Neural cell (in vitro differentiated cells): ENCODE data around the gene PCDH9. TPM values are rescaled to one million over a fixed set of nuclear protein-coding genes. Genes with fewer than 3 reads are reported as not detected.

Experiments used
- H2AFZ ChIP-seq: fragments of 200-600, 300-800 bp; sonication (generic), shearing (Covaris generic); 2 replicates; pipeline ENCODE4 v1.6.0; 2014; ENCODE audit warnings: low read depth, mild to moderate bottlenecking, antibody characterized with exemption, low read length, moderate library complexity
- H3F3A ChIP-seq: fragments of 200-600 bp; shearing (Covaris generic); 2 replicates; pipeline ENCODE4 v1.6.1; 2016; ENCODE audit warnings: mild to moderate bottlenecking, moderate library complexity, mixed read lengths, antibody characterized with exemption, low read length; ENCODE audit not compliant: insufficient read depth, poor library complexity, severe bottlenecking
- H3K27ac ChIP-seq: fragments of 200-600, 300-800 bp; sonication (generic), shearing (Covaris generic); 2 replicates; pipeline ENCODE4 v1.5.1; 2014; ENCODE audit warnings: mild to moderate bottlenecking, low read length, moderate library complexity
- H3K27me3 ChIP-seq: fragments of 300-800, 200-600 bp; sonication (generic), shearing (Covaris generic); 2 replicates; pipeline ENCODE4 v1.6.0; 2014; ENCODE audit warnings: mild to moderate bottlenecking, low read depth, low read length, moderate library complexity; ENCODE audit not compliant: insufficient read depth
- H3K36me3 ChIP-seq: fragments of 300-800, 200-600 bp; sonication (generic), shearing (Covaris generic); 2 replicates; pipeline ENCODE4 v1.5.1; 2014; ENCODE audit warnings: mild to moderate bottlenecking, antibody characterized with exemption, low read length, moderate library complexity; ENCODE audit not compliant: insufficient read depth
- H3K4me2 ChIP-seq: fragments of 300-800, 200-600 bp; sonication (generic), shearing (Covaris generic); 2 replicates; pipeline ENCODE4 v1.6.0; 2014; ENCODE audit warnings: mild to moderate bottlenecking, low read length
- H3K4me3 ChIP-seq: fragments of 300-800, 200-600 bp; sonication (generic), shearing (Covaris generic); 2 replicates; pipeline ENCODE4 v1.5.1; 2014; ENCODE audit warnings: mild to moderate bottlenecking, low read length, moderate library complexity
- H3K79me2 ChIP-seq: fragments of 200-600 bp; shearing (Covaris generic); replicated peaks from 2 replicates; pipeline ENCODE4 v1.6.0; 2014; ENCODE audit warnings: mild to moderate bottlenecking, low read length, moderate library complexity; ENCODE audit not compliant: insufficient read depth
- H3K9ac ChIP-seq: fragments of 300-800, 200-600 bp; sonication (generic), shearing (Covaris generic); 2 replicates; pipeline ENCODE4 v1.6.1; 2016; ENCODE audit warnings: mild to moderate bottlenecking, low read length, mixed read lengths
- H3K9me2 ChIP-seq: fragments of 200-600 bp; shearing (Covaris generic); 2 replicates; pipeline ENCODE4 v1.6.1; 2016; ENCODE audit warnings: mild to moderate bottlenecking, low read length, mixed read lengths; ENCODE audit not compliant: insufficient read depth
- H3K9me3 ChIP-seq: fragments of 200-600, 300-800 bp; sonication (generic), shearing (Covaris generic); 2 replicates; pipeline ENCODE4 v1.6.1; 2016; ENCODE audit warnings: mild to moderate bottlenecking, mixed run types, low read length, moderate library complexity, mixed read lengths
- H4K20me1 ChIP-seq: fragments of 200-600 bp; shearing (Covaris generic); 2 replicates; pipeline ENCODE4 v1.6.1; 2016; ENCODE audit warnings: mild to moderate bottlenecking, mixed run types; ENCODE audit not compliant: insufficient read depth
- EP300 ChIP-seq: fragments of 450-650 bp; conservative IDR thresholded peaks from 2 replicates; pipeline ENCODE4 v1.6.1; 2014; ENCODE audit warnings: antibody characterized with exemption, mild to moderate bottlenecking, moderate library complexity; ENCODE audit not compliant: poor library complexity, severe bottlenecking
- EZH2 ChIP-seq: fragments of 200-600, 300-800 bp; shearing (Covaris generic), sonication (generic); IDR thresholded peaks from 2 replicates; pipeline ENCODE4 v1.6.1; 2014; ENCODE audit warnings: antibody characterized with exemption, low read length, borderline replicate concordance, mild to moderate bottlenecking; ENCODE audit not compliant: insufficient read depth, poor library complexity, severe bottlenecking
- MXI1 ChIP-seq: fragments of 450-650 bp; conservative IDR thresholded peaks from 2 replicates; pipeline ENCODE4 v1.6.1; 2014; ENCODE audit warnings: antibody characterized with exemption, mild to moderate bottlenecking; ENCODE audit not compliant: poor library complexity, severe bottlenecking
- POLR2AphosphoS5 ChIP-seq: IDR thresholded peaks from 2 replicates; pipeline ENCODE4 v1.6.1; 2012
- RAD21 ChIP-seq: fragments of 450-650 bp; conservative IDR thresholded peaks from 2 replicates; pipeline ENCODE4 v1.6.1; 2014; ENCODE audit warnings: antibody characterized with exemption, mild to moderate bottlenecking, moderate library complexity
- SMC3 ChIP-seq: fragments of 450-650 bp; conservative IDR thresholded peaks from 2 replicates; pipeline ENCODE4 v1.6.1; 2014; ENCODE audit warnings: antibody characterized with exemption, mild to moderate bottlenecking, moderate library complexity; ENCODE audit not compliant: poor library complexity
- TAF1 ChIP-seq: IDR thresholded peaks from 2 replicates; pipeline ENCODE4 v1.6.1; 2012; ENCODE audit warnings: low read depth
- polyA plus RNA-seq: library from polyadenylated mRNA; depleted of rRNA; stranded (reverse); fragments of >200 nt; gene quantifications from 2 replicates; pipeline ENCODE4 v1.2.3, GENCODE V29; 2014
- TF ChIP-seq, protein P1 (sequence below): fragments of 450-650 bp; IDR thresholded peaks from 2 replicates; pipeline ENCODE4 v1.5.1; 2014; ENCODE audit warnings: antibody characterized with exemption, mild to moderate bottlenecking, moderate library complexity; ENCODE audit not compliant: poor library complexity, severe bottlenecking
- TF ChIP-seq, protein P2 (sequence below): IDR thresholded peaks from 2 replicates; pipeline ENCODE4 v1.6.1; 2012; ENCODE audit warnings: borderline replicate concordance

PCDH9 gene
- polyA plus RNA-seq, 1 donor from 2014 or later: 4.6 TPM

DNA sequence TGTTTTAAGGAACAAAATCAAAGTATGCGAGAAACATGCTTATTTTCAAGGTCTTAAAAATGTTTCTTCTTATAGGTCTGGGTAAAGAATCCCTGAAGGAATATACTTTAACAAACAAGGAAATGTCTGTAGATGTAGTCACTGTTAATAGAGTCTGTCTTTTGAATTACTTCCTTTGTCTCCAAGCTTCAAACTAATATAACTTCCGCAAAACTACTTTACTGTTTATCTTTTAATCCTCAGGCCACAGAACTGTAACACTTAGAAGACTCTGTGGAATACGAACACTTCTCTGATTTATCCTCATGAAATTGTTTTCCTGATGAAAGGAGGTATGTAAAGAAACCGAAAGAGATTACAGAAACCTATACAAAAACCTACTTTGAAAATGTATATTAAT, 316.0 kb downstream of the PCDH9 start:
- Histone ChIP-seq H3K36me3 (no peaks in the 10 kb centered on the region), H3K27me3 (no peaks in the 10 kb centered on the region), H3K79me2 (no peaks in the 10 kb centered on the region), H3K4me3 (no peak overlapping the region), H4K20me1 (no peaks in the 10 kb centered on the region), H3K27ac (no peak overlapping the region), H3K9me3 (no peaks in the 10 kb centered on the region), H3K4me2 (no peak overlapping the region), H3F3A (no peaks in the 10 kb centered on the region), H2AFZ (no peak overlapping the region), H3K9me2 (no peaks in the 10 kb centered on the region), H3K9ac (no peak overlapping the region)
- TF ChIP-seq, protein P1, sequence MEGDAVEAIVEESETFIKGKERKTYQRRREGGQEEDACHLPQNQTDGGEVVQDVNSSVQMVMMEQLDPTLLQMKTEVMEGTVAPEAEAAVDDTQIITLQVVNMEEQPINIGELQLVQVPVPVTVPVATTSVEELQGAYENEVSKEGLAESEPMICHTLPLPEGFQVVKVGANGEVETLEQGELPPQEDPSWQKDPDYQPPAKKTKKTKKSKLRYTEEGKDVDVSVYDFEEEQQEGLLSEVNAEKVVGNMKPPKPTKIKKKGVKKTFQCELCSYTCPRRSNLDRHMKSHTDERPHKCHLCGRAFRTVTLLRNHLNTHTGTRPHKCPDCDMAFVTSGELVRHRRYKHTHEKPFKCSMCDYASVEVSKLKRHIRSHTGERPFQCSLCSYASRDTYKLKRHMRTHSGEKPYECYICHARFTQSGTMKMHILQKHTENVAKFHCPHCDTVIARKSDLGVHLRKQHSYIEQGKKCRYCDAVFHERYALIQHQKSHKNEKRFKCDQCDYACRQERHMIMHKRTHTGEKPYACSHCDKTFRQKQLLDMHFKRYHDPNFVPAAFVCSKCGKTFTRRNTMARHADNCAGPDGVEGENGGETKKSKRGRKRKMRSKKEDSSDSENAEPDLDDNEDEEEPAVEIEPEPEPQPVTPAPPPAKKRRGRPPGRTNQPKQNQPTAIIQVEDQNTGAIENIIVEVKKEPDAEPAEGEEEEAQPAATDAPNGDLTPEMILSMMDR: no peak
- TF ChIP-seq POLR2AphosphoS5: no peak
- TF ChIP-seq RAD21: no peak
- no peak for TF ChIP-seq EZH2
- TF ChIP-seq SMC3: no peak
- no peak for TF ChIP-seq MXI1
- TF ChIP-seq, protein P2, sequence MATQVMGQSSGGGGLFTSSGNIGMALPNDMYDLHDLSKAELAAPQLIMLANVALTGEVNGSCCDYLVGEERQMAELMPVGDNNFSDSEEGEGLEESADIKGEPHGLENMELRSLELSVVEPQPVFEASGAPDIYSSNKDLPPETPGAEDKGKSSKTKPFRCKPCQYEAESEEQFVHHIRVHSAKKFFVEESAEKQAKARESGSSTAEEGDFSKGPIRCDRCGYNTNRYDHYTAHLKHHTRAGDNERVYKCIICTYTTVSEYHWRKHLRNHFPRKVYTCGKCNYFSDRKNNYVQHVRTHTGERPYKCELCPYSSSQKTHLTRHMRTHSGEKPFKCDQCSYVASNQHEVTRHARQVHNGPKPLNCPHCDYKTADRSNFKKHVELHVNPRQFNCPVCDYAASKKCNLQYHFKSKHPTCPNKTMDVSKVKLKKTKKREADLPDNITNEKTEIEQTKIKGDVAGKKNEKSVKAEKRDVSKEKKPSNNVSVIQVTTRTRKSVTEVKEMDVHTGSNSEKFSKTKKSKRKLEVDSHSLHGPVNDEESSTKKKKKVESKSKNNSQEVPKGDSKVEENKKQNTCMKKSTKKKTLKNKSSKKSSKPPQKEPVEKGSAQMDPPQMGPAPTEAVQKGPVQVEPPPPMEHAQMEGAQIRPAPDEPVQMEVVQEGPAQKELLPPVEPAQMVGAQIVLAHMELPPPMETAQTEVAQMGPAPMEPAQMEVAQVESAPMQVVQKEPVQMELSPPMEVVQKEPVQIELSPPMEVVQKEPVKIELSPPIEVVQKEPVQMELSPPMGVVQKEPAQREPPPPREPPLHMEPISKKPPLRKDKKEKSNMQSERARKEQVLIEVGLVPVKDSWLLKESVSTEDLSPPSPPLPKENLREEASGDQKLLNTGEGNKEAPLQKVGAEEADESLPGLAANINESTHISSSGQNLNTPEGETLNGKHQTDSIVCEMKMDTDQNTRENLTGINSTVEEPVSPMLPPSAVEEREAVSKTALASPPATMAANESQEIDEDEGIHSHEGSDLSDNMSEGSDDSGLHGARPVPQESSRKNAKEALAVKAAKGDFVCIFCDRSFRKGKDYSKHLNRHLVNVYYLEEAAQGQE: no peak
- no peak for TF ChIP-seq EP300
- TF ChIP-seq TAF1: no peak

DNA sequence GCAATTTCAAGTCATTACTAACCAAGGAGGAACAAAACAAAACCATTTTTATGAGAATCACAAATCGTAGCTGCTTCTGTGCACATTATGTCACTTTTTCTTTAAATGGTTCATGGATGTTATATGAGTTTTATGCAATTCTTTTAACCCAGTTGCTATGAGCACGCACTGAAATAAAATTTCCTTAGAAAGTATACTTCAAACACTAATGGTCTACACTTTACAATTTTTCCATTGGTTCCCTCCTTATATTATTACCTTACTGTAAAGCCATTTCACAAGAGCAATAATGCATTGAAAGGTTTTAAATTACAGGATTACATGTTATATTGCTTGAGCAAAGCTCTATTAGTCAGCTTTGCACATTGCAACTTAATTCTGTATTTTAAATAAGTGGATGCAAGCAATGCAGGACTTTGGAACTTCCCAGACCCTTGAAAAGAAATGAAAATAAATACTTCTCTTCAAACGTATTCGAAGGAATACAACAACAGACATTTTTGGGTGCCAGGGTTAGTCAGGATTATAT, 318.7 kb downstream of the PCDH9 start:
- Histone ChIP-seq H3K9me3 (no peaks in the 10 kb centered on the region), H3K79me2 (no peaks in the 10 kb centered on the region), H2AFZ (no peak overlapping the region), H3K9ac (no peak overlapping the region), H3K4me3 (no peak overlapping the region), H3K36me3 (no peaks in the 10 kb centered on the region), H4K20me1 (no peaks in the 10 kb centered on the region), H3F3A (no peaks in the 10 kb centered on the region), H3K4me2 (no peak overlapping the region), H3K27me3 (no peaks in the 10 kb centered on the region), H3K27ac (no peak overlapping the region), H3K9me2 (no peaks in the 10 kb centered on the region)
- TF ChIP-seq TAF1: no peak
- TF ChIP-seq POLR2AphosphoS5: no peak
- TF ChIP-seq, protein P1: no peak
